GM13977 (cell line): ENCODE results near the gene CTAG1A.
"Not testable (repeated sequence)": the region's sequence is repeated elsewhere in the genome, so short reads cannot be mapped to it uniquely, and the experiment has no call there.

ENCODE experiments used
- DNase-seq: peaks from one replicate; pipeline ENCODE4 v3.0.0; 2012; ENCODE audit warnings: low spot score
- CTCF ChIP-seq: IDR thresholded peaks from 2 replicates; pipeline ENCODE4 v1.5.1; 2012; ENCODE audit warnings: mild to moderate bottlenecking, control low read depth; ENCODE audit not compliant: insufficient read depth; ENCODE audit errors: extremely low read depth, missing control alignments
- in situ Hi-C: fragments of 300-500 bp; cut with MboI; formaldehyde crosslinking; loops from one replicate; pipeline ENCODE4 v1.12.0; 2022; ENCODE audit warnings: low sequenced_read_pairs, low pct_unique_long_range_greater_than_20kb, mixed read lengths, inconsistent platforms; ENCODE audit not compliant: unreplicated experiment

Gene CTAG1A

DNA sequence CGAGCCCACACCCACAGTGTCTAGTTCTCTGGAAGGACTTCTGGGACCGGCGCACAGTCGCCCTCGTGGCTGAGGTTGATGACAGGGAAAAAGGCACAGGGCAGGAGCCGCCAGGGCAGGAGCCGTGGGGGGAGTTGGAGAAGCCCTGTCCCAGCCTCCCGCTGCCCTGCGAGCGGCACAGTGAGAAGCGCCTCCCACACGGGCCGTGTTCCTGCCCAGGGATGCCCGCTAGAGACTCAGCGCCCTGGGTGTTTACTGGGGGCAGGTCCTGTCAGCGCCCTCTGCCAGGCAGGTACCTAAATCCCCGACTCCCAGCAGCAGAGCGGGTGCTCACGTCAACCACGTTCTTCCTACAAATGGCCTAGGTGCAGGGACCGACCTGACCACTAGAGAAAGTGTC is 26.0 kb upstream of the CTAG1A start:
- not testable (repeated sequence) for DNase-seq

GRCh38 chrX:154560326-154560725 is 24.6 kb upstream of the CTAG1A start:
- DNase-seq, in situ Hi-C loops: not testable (repeated sequence)

More for the DNA sequence above, 26.0 kb upstream of the CTAG1A start:
- in situ Hi-C loops, result not testable (repeated sequence)

GRCh38 chrX:154562295-154562694 is 22.6 kb upstream of the CTAG1A start:
- in situ Hi-C loops, DNase-seq: not testable (repeated sequence)

DNA sequence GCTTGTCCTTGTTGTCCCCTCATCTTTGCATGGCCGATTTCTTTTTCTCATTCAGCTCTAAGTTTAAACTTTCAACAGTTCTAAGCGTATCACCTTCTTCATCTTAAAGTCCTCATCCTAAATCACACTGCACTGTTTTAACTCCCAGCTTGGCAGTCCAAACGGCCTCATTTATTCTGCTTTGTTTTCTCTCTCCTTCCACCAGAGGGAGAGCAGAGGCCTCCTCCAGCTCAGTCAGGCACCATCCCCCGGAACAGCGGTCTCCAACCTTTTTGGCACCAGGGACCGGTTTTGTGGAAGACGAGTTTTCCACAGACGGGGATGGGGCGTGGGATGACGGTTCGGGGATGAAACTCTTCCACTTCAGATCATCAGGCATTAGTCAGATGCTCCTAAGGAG is 14.6 kb upstream of the CTAG1A start:
- in situ Hi-C loops, DNase-seq: not testable (repeated sequence)

- DNase-seq, in situ Hi-C loops: not testable (repeated sequence)
Observed at GRCh38 chrX:154573061-154573460, 11.9 kb upstream of the CTAG1A start.

- not testable (repeated sequence) for DNase-seq
- in situ Hi-C loops, result loop anchor here (25.0 kb wide), 2 partner anchors 162 to 262 kb away; partner anchors contain the start of gene SMIM9
Observed at GRCh38 chrX:154575076-154575475, 9.9 kb upstream of the CTAG1A start.

DNA sequence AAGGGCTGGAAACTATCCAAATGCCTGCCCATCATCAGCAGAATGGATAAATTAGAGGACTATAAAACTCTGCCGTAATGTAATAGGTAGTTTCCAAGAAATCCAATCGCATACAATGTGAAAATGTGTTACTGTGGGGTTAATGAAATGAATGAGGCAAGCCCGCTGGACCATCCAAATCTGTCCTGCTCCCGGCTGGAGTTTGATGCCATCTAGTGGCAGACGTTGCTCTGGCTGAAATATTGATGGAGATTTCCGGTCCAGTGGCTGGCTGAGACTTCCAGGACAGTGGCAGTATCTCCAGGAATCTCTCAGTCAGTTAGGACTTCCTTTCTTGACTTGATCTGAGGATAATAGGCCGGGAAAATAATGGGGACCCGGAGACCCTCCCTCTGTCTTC is 1.9 kb upstream of the CTAG1A start:
- not testable (repeated sequence) for DNase-seq
- in situ Hi-C loops, result loop anchor here (25.0 kb wide), 2 partner anchors 154 to 254 kb away; partner anchors contain the start of gene SMIM9

GRCh38 chrX:154590415-154590814 is 5.5 kb downstream of the CTAG1A start:
- in situ Hi-C loops, result loop anchor here (25.0 kb wide), 2 partner anchors 147 to 247 kb away; partner anchors contain the start of gene SMIM9
- DNase-seq, result not testable (repeated sequence)

DNA sequence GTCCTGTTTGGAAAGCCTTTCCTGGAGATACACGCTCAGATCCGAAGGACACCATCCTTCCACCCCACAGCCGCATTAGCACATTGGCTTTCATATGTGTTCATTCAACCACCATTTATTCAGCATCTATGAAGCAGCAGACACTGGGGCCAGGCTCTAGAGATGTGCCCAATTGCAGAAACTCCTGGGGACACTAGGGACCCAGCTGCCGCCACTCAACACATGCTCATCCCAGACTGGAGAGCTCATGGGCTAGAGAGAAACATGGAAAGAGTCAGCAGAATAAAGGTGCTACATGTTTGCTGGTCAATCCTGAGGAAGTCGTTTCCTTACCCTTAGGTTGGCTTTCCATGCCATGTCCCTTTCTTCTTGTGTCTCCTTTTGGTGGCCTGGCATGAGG is 7.6 kb downstream of the CTAG1A start:
- in situ Hi-C loops, result loop anchor here (25.0 kb wide), 2 partner anchors 145 to 245 kb away; partner anchors contain the start of gene SMIM9
- no peak for TF ChIP-seq CTCF
- DNase-seq, result no peak

DNA sequence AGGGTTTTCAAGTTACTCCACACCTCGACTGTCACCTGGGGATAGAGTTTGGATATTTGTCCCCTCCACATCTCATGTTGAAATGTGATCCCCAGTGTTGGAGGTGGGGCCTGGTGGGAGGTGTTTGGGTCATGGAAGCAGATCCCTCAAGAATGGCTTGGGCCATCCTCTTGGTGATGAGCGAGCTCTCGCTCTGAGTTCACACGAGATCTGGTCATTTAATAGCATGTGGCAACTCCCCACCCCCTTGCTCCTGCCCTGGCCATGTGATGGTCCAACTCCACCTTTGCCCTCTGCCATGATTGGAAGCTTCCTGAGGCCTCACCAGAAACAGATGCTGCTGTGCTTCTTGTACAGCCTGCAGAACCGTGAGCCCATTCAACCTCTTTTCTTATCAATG is 8.3 kb downstream of the CTAG1A start:
- TF ChIP-seq CTCF, result no peak
- no peak for DNase-seq
- in situ Hi-C loops, result loop anchor here (25.0 kb wide), 2 partner anchors 144 to 244 kb away; partner anchors contain the start of gene SMIM9

DNA sequence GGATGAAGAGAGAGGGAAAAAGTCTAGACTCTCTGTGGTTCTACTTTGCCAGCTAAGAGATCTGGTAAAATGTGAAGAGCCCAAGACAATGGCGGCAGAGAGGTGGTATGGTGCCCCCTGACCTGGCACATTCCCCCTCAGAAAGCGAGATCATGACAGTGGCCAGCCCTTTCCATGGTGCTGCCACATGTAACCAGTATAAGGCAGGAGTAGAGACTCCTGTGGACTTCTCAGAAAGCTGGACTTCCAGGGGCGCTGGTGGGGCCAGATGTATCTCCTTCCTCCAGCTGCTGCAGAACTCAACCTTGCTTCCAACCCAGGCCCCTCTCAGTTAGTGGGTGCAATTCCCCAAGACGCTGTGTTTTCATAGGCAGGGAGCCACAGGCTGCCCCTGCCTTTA is 9.6 kb downstream of the CTAG1A start:
- no peak for DNase-seq
- no peak for TF ChIP-seq CTCF
- in situ Hi-C loops, result loop anchor here (25.0 kb wide), 2 partner anchors 143 to 243 kb away; partner anchors contain the start of gene SMIM9
